HepG2 (cell line): ENCODE results near the gene MCRIP2. TPM values are rescaled to one million over a fixed set of nuclear protein-coding genes. Genes with fewer than 3 reads are reported as not detected.

Experiments
- HIVEP1 ChIP-seq: sonication (generic); formaldehyde crosslinking; IDR thresholded peaks from 2 replicates; pipeline ENCODE4 v1.4.0; 2020; ENCODE audit warnings: mild to moderate bottlenecking, missing genetic modification reagents
- HNRNPL ChIP-seq: fragments of 200-400 bp; formaldehyde crosslinking; IDR thresholded peaks from 2 replicates; pipeline ENCODE4 v1.6.1; 2017; ENCODE audit warnings: mild to moderate bottlenecking, low read depth, low read length
- MTA3 ChIP-seq: sonication (generic); formaldehyde crosslinking; IDR thresholded peaks from 2 replicates; pipeline ENCODE4 v1.4.0; 2020; ENCODE audit warnings: missing genetic modification reagents
- NFKB2 ChIP-seq: sonication (generic); formaldehyde crosslinking; IDR thresholded peaks from 2 replicates; pipeline ENCODE4 v1.4.0; 2020; ENCODE audit warnings: missing genetic modification reagents, borderline replicate concordance
- NR3C1 ChIP-seq: sonication (generic); formaldehyde crosslinking; IDR thresholded peaks from 2 replicates; pipeline ENCODE4 v1.4.0; 2020; ENCODE audit warnings: missing genetic modification reagents
- PHF21A ChIP-seq: sonication (generic); formaldehyde crosslinking; IDR thresholded peaks from 2 replicates; pipeline ENCODE4 v1.5.0; 2020; ENCODE audit warnings: mild to moderate bottlenecking, missing genetic modification reagents
- SIX1 ChIP-seq: sonication (generic); formaldehyde crosslinking; IDR thresholded peaks from 2 replicates; pipeline ENCODE4 v1.4.0; 2020; ENCODE audit warnings: missing genetic modification reagents, borderline replicate concordance
- TARDBP ChIP-seq: sonication (generic); formaldehyde crosslinking; IDR thresholded peaks from 2 replicates; pipeline ENCODE4 v1.8.0; 2022; ENCODE audit warnings: mild to moderate bottlenecking, missing genetic modification reagents
- XRCC5 ChIP-seq: fragments of 200-400 bp; formaldehyde crosslinking; optimal IDR thresholded peaks from 2 replicates; pipeline ENCODE3; 2017; ENCODE audit warnings: mild to moderate bottlenecking, low read length
- ZNF3 ChIP-seq: IDR thresholded peaks from 2 replicates; pipeline ENCODE4 v1.7.0; 2017; ENCODE audit warnings: inconsistent platforms
- ZNF350 ChIP-seq: sonication (generic); formaldehyde crosslinking; IDR thresholded peaks from 2 replicates; pipeline ENCODE4 v1.4.0; 2020; ENCODE audit warnings: mild to moderate bottlenecking, low read depth, missing genetic modification reagents, borderline replicate concordance
- ZNF7 ChIP-seq: IDR thresholded peaks from 2 replicates; pipeline ENCODE4 v1.6.1; 2016; ENCODE audit warnings: missing biosample characterization, missing genetic modification reagents
- ZNF782 ChIP-seq: sonication (generic); formaldehyde crosslinking; IDR thresholded peaks from 2 replicates; pipeline ENCODE4 v1.4.0; 2020; ENCODE audit warnings: missing genetic modification reagents, mild to moderate bottlenecking, borderline replicate concordance
- polyA plus RNA-seq, 8 experiments: library from polyadenylated mRNA; depleted of rRNA in 3 of 8; stranded (reverse) in 7 of 8; unstranded in 1 of 8; fragments of >200 nt; fragmentation: Illumina TruSeq in 4 of 8; extraction: Trizol in 4 of 8; gene quantifications; 2 replicates each; pipeline versions ENCODE4 v1.2.1 to v1.2.3, GENCODE V29; 2011 to 2016; ENCODE audit warnings: low read depth in 4 of 8, missing spikeins in 1 of 8, mixed read lengths in 1 of 8; ENCODE audit not compliant: insufficient read depth in 1 of 8
- total RNA-seq, 5 experiments: library from RNA; depleted of rRNA; stranded (reverse); fragments of >200 nt; fragmentation: Illumina TruSeq; extraction: Trizol; gene quantifications; 2 replicates each; pipeline ENCODE4 v1.2.3, GENCODE V29; 2016; ENCODE audit warnings: low read depth in 1 of 5
- TF ChIP-seq, protein P1 (sequence below): sonication (generic); formaldehyde crosslinking; IDR thresholded peaks from 2 replicates; pipeline ENCODE4 v1.4.0; 2020; ENCODE audit warnings: missing genetic modification reagents, low read depth, mild to moderate bottlenecking, borderline replicate concordance
- TF ChIP-seq, protein P2 (sequence below): IDR thresholded peaks from 2 replicates; pipeline ENCODE4 v1.6.1; 2012; ENCODE audit warnings: inconsistent platforms
- TF ChIP-seq, protein P3 (sequence below): sonication (generic); formaldehyde crosslinking; IDR thresholded peaks from 2 replicates; pipeline ENCODE4 v1.4.0; 2020; ENCODE audit warnings: missing genetic modification reagents, borderline replicate concordance
- TF ChIP-seq, protein P4 (sequence below), 2 experiments: sonication (generic) in 1 of 2; formaldehyde crosslinking in 1 of 2; IDR thresholded peaks; 2 replicates each; pipeline versions ENCODE4 v1.4.0 to v1.6.1; 2016 to 2020; ENCODE audit warnings: borderline replicate concordance in 1 of 2, low read depth in 1 of 2, mild to moderate bottlenecking in 1 of 2, missing genetic modification reagents in 1 of 2
- TF ChIP-seq, protein P5 (sequence below): sonication (generic); formaldehyde crosslinking; IDR thresholded peaks from 2 replicates; pipeline ENCODE4 v1.4.0; 2020; ENCODE audit warnings: missing genetic modification reagents

Gene MCRIP2
- total and polyA plus RNA-seq, 2 of the 13 experiments (the other 11 are each of a cell fraction or from before 2014, with no cell fraction given) = 39.6 to 76.7 TPM

GRCh38 chr16:648781-649589 is 7.4 kb downstream of the MCRIP2 start, which contains the start of gene WDR90 (continued):
- TF ChIP-seq ZNF350 (CRISPR knock-in tag) (no peak; the same call in 1 of the 2 replicates), ZNF3 (CRISPR knock-in tag) (no peak), PHF21A (peak; percentile 74), HNRNPL (peak; percentile 73; the same call in 1 of the 2 replicates), TARDBP (CRISPR knock-in tag) (peak; percentile 88), MTA3 (CRISPR knock-in tag) (no peak), XRCC5 (peak; percentile 73), NFKB2 (CRISPR knock-in tag) (peak; percentile 89; the same call in 1 of the 2 replicates), HIVEP1 (CRISPR knock-in tag) (peak; percentile 99), SIX1 (CRISPR knock-in tag) (no peak), ZNF782 (CRISPR knock-in tag) (peak; percentile 71; the same call in 1 of the 2 replicates), NR3C1 (CRISPR knock-in tag) (no peak), ZNF7 (no peak; the same call in 1 of the 2 replicates)
- TF ChIP-seq, protein P1, sequence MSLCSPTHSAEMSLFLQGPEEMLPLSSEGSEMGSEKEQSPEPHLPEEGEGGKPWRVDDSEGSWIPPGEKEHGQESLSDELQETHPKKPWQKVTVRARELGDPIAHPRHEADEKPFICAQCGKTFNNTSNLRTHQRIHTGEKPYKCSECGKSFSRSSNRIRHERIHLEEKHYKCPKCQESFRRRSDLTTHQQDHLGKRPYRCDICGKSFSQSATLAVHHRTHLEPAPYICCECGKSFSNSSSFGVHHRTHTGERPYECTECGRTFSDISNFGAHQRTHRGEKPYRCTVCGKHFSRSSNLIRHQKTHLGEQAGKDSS (CRISPR knock-in tag) = no peak; the same call in 1 of the 2 replicates
- TF ChIP-seq, protein P2, sequence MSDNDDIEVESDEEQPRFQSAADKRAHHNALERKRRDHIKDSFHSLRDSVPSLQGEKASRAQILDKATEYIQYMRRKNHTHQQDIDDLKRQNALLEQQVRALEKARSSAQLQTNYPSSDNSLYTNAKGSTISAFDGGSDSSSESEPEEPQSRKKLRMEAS = peak; percentile 91
- TF ChIP-seq, protein P3, sequence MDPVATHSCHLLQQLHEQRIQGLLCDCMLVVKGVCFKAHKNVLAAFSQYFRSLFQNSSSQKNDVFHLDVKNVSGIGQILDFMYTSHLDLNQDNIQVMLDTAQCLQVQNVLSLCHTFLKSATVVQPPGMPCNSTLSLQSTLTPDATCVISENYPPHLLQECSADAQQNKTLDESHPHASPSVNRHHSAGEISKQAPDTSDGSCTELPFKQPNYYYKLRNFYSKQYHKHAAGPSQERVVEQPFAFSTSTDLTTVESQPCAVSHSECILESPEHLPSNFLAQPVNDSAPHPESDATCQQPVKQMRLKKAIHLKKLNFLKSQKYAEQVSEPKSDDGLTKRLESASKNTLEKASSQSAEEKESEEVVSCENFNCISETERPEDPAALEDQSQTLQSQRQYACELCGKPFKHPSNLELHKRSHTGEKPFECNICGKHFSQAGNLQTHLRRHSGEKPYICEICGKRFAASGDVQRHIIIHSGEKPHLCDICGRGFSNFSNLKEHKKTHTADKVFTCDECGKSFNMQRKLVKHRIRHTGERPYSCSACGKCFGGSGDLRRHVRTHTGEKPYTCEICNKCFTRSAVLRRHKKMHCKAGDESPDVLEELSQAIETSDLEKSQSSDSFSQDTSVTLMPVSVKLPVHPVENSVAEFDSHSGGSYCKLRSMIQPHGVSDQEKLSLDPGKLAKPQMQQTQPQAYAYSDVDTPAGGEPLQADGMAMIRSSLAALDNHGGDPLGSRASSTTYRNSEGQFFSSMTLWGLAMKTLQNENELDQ (CRISPR knock-in tag) = no peak
- TF ChIP-seq, protein P4, sequence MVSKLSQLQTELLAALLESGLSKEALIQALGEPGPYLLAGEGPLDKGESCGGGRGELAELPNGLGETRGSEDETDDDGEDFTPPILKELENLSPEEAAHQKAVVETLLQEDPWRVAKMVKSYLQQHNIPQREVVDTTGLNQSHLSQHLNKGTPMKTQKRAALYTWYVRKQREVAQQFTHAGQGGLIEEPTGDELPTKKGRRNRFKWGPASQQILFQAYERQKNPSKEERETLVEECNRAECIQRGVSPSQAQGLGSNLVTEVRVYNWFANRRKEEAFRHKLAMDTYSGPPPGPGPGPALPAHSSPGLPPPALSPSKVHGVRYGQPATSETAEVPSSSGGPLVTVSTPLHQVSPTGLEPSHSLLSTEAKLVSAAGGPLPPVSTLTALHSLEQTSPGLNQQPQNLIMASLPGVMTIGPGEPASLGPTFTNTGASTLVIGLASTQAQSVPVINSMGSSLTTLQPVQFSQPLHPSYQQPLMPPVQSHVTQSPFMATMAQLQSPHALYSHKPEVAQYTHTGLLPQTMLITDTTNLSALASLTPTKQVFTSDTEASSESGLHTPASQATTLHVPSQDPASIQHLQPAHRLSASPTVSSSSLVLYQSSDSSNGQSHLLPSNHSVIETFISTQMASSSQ (IDR thresholded peaks at IDR 0.05; ENCODE audit: low read depth) = no peak; the same call in 1 of the 2 replicates
- TF ChIP-seq, protein P4 (CRISPR knock-in tag; IDR thresholded peaks at IDR 0.05; ENCODE audit: borderline replicate concordance) = peak; percentile 61; the same call in 1 of the 2 replicates
- TF ChIP-seq, protein P5, sequence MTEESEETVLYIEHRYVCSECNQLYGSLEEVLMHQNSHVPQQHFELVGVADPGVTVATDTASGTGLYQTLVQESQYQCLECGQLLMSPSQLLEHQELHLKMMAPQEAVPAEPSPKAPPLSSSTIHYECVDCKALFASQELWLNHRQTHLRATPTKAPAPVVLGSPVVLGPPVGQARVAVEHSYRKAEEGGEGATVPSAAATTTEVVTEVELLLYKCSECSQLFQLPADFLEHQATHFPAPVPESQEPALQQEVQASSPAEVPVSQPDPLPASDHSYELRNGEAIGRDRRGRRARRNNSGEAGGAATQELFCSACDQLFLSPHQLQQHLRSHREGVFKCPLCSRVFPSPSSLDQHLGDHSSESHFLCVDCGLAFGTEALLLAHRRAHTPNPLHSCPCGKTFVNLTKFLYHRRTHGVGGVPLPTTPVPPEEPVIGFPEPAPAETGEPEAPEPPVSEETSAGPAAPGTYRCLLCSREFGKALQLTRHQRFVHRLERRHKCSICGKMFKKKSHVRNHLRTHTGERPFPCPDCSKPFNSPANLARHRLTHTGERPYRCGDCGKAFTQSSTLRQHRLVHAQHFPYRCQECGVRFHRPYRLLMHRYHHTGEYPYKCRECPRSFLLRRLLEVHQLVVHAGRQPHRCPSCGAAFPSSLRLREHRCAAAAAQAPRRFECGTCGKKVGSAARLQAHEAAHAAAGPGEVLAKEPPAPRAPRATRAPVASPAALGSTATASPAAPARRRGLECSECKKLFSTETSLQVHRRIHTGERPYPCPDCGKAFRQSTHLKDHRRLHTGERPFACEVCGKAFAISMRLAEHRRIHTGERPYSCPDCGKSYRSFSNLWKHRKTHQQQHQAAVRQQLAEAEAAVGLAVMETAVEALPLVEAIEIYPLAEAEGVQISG = peak; percentile 97
